GM21619 (cell line): ENCODE measurements around the gene ZNF502.
"Not testable (repeated sequence)": the region's sequence is repeated elsewhere in the genome, so short reads cannot be mapped to it uniquely, and the experiment has no call there.

Experiments
- ATAC-seq: cut with Tn5 transposase; IDR thresholded peaks from one replicate; pipeline ENCODE4 v1.9.1; 2021; ENCODE audit not compliant: unreplicated experiment

Gene ZNF502

GRCh38 chr3:44712455-44713075, at the start of gene ZNF502:
TSS of gene ZNF502 (plus strand) at chr3:44712660. CDS start at chr3:44720262, 7,602 bp downstream.
- ATAC-seq = no peak

GRCh38 chr3:44665173-44665572, 47.3 kb upstream of the ZNF502 start:
- ATAC-seq = no peak

DNA sequence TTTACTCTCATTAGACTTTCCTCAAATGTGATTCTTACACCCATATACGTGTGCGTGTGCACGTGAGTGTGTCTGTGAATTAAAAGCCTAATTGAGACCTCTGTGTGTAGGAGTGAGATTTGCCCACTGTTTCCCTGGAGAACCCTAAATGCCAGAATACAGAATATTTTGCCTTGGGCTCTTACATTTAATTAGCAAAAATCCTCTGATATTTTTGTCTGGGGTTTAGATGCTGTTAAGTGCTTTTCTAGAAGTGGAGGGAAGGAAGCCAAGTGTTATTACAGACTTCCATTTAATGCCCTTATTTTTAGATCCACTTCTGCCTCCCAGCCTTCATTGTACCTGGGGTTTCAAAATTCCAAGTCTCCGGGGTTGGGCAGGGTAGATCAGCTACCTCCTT, 46.1 kb upstream of the ZNF502 start:
- ATAC-seq = no peak

DNA sequence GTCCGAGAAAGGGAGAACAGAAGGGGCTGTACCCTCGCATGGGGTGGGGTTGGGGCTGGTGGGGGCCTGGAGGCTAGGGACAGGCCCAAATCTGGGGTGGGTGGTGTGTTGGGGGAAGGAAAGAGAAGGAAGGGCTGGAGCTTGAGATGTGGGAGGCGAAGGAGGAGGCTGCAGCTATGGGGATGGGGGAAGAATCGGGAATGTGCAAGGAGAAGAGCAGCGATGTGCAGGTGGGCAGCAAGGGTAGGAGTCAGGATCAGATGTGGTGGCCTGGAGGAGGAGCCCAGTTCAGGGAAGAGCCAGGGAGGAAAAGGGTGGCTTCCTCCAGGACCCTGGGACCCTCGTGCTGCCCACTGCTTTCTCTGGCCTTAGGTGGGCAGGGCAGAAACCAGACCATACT, 42.7 kb upstream of the ZNF502 start:
- ATAC-seq = no peak

GRCh38 chr3:44673466-44673865, 39.0 kb upstream of the ZNF502 start:
- ATAC-seq = not testable (repeated sequence)

- ATAC-seq = no peak
These were observed 38.2 kb upstream of the ZNF502 start for GRCh38 chr3:44674211-44674610.

- ATAC-seq = no peak
These were observed 33.9 kb upstream of the ZNF502 start for GRCh38 chr3:44678480-44679116.

DNA sequence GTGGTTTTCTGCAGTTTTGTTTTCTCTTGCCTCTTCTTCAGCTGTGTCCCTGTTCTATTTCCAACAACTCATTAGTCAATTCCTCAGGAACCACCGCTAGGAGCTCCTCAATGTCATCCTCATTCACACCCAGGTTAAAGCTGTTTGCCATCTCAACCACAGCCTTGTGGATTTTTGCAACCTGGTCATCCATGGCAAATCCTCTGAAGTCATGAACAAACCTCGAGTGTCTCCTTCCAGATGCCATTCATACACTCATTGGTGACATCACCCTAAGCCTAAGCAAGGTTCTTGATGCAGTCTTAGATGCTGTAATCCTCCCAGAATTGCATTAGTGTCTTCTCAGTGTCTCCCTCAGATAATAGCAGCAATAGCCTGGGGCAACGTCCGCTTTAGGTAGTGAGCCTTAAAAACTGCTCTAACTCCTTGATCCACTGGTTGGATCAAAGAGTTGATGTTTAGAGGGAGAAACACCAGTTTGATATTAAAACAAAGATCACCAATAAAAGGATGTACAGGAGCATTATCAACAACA, 31.5 kb upstream of the ZNF502 start:
- ATAC-seq = no peak

- ATAC-seq = no peak
These were observed 30.1 kb upstream of the ZNF502 start for GRCh38 chr3:44682182-44682896.

GRCh38 chr3:44685128-44685800, 27.2 kb upstream of the ZNF502 start:
- ATAC-seq = peak; percentile 91

- no peak for ATAC-seq
These were observed 24.6 kb upstream of the ZNF502 start for GRCh38 chr3:44687898-44688297.

DNA sequence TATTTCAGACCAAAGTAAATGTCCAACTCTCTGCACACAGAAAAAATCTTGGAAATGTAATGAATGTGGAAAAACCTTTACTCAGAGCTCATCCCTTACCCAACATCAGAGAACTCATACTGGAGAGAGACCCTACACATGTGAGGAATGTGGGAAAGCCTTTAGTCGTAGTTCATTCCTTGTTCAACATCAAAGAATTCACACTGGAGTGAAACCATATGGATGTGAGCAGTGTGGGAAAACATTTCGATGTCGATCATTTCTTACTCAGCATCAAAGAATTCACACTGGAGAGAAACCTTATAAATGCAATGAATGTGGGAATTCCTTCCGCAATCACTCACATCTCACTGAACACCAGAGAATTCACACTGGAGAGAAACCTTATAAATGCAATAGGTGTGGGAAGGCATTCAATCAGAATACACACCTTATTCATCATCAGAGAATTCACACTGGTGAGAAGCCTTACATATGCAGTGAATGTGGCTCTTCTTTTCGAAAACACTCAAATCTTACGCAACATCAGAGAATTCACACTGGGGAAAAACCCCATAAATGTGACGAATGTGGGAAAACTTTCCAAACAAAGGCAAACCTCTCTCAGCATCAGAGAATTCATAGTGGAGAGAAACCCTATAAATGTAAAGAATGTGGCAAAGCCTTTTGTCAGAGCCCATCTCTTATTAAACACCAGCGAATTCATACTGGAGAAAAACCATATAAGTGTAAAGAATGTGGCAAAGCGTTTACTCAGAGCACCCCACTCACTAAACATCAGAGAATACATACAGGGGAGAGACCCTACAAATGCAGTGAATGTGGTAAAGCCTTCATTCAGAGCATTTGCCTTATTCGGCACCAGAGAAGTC, 9.0 kb downstream of the ZNF502 start:
- ATAC-seq = no peak

- ATAC-seq = no peak
These were observed 9.6 kb downstream of the ZNF502 start for GRCh38 chr3:44722103-44722401.

- peak; percentile 90 for ATAC-seq
These were observed 17.0 kb downstream of the ZNF502 start, which contains the start of gene ZNF501 for GRCh38 chr3:44729384-44729910. TSS of gene ZNF501 (plus strand) at chr3:44729635. CDS start at chr3:44734422, 4,787 bp downstream.

DNA sequence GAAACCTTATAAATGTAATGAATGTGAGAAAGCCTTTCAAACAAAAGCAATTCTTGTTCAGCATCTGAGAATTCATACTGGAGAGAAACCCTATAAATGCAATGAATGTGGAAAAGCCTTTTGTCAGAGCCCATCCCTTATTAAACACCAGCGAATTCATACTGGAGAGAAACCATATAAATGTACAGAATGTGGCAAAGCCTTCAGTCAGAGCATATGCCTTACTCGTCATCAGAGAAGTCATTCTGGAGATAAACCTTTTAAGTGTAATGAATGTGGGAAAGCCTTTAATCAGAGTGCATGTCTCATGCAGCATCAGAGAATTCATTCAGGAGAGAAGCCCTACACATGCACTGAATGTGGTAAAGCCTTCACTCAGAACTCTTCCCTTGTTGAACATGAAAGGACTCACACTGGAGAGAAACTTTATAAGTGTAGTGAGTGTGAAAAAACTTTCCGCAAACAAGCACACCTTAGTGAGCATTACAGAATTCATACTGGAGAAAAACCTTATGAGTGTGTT, 22.2 kb downstream of the ZNF502 start:
- ATAC-seq = no peak

DNA sequence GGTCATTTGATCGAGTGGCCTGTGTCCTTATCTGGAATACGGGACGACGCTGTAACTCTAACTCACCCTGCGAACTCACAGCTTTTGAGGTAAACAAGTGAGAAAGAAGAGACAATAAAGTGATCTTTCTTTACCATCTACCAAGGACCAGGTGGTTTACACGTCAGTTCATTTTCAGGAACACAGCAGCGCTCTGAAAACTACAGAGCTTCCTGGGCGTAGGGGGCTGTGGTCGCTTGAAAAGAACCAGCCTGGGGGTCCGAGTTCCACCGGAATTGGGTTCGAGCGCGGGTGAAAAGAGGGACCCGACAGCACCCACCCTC, 48.6 kb downstream of the ZNF502 start:
- ATAC-seq = no peak

GRCh38 chr3:44761424-44762169, 49.1 kb downstream of the ZNF502 start, which contains the start of the genes KIAA1143 and KIF15:
TSS of gene KIAA1143 (minus strand) at chr3:44761619. CDS start at chr3:44761602, 17 bp downstream.
TSS of gene KIF15 (plus strand) at chr3:44761794. CDS start at chr3:44761866, 72 bp downstream.
- ATAC-seq = peak; percentile 89

- no peak for ATAC-seq
These were observed 49.8 kb downstream of the ZNF502 start for GRCh38 chr3:44762170-44762677.

GRCh38 chr3:44762690-44763089, 50.2 kb downstream of the ZNF502 start:
- no peak for ATAC-seq
